WERI-Rb-1 (cell line): Measurements from ENCODE around the gene RPS29.

Experiments used
- DNase-seq: peaks from one replicate; pipeline ENCODE4 v3.0.0-alpha.2; 2020
- H3K27ac ChIP-seq: fragments of 250-450 bp; sonication (Bioruptor Pico); 2 replicates; pipeline ENCODE4 v1.5.1; 2020; ENCODE audit warnings: mild to moderate bottlenecking, moderate library complexity
- H3K27me3 ChIP-seq: fragments of 250-450 bp; sonication (Bioruptor Pico); 2 replicates; pipeline ENCODE4 v1.5.1; 2021; ENCODE audit warnings: mild to moderate bottlenecking, low read depth, moderate library complexity; ENCODE audit not compliant: insufficient read depth, severe bottlenecking
- H3K36me3 ChIP-seq: fragments of 250-450 bp; sonication (Bioruptor Pico); 2 replicates; pipeline ENCODE4 v1.5.1; 2020; ENCODE audit warnings: mild to moderate bottlenecking, moderate library complexity
- H3K4me3 ChIP-seq: 2 replicates; pipeline ENCODE4 v1.5.1; 2011; ENCODE audit warnings: low read depth, mild to moderate bottlenecking, control low read depth, low read length
- H3K9me3 ChIP-seq: fragments of 250-450 bp; sonication (Bioruptor Pico); 2 replicates; pipeline ENCODE4 v1.5.1; 2021; ENCODE audit warnings: mild to moderate bottlenecking, moderate library complexity; ENCODE audit not compliant: severe bottlenecking
- TF ChIP-seq, protein P1 (sequence below): IDR thresholded peaks from 2 replicates; pipeline ENCODE4 v1.5.1; 2011; ENCODE audit warnings: low read depth, mild to moderate bottlenecking, control low read depth, inconsistent platforms, low read length

RPS29 gene

GRCh38 chr14:49581209-49582112, 4.7 kb downstream of the RPS29 start:
- DNase-seq: no peak
- Histone ChIP-seq H3K36me3 (peaks cover 50% of the 10 kb centered on the region), H3K27me3 (no peaks in the 10 kb centered on the region), H3K9me3 (no peaks in the 10 kb centered on the region), H3K4me3 (no peak overlapping the region), H3K27ac (no peak overlapping the region)
- TF ChIP-seq, protein P1, sequence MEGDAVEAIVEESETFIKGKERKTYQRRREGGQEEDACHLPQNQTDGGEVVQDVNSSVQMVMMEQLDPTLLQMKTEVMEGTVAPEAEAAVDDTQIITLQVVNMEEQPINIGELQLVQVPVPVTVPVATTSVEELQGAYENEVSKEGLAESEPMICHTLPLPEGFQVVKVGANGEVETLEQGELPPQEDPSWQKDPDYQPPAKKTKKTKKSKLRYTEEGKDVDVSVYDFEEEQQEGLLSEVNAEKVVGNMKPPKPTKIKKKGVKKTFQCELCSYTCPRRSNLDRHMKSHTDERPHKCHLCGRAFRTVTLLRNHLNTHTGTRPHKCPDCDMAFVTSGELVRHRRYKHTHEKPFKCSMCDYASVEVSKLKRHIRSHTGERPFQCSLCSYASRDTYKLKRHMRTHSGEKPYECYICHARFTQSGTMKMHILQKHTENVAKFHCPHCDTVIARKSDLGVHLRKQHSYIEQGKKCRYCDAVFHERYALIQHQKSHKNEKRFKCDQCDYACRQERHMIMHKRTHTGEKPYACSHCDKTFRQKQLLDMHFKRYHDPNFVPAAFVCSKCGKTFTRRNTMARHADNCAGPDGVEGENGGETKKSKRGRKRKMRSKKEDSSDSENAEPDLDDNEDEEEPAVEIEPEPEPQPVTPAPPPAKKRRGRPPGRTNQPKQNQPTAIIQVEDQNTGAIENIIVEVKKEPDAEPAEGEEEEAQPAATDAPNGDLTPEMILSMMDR: no peak

GRCh38 chr14:49579841-49580240, 6.3 kb downstream of the RPS29 start:
- no peak overlapping the region for H3K27ac ChIP-seq
- TF ChIP-seq, protein P1: no peak
- H3K9me3 ChIP-seq: no peaks in the 10 kb centered on the region
- no peaks in the 10 kb centered on the region for H3K27me3 ChIP-seq
- peaks cover 48% of the 10 kb centered on the region for H3K36me3 ChIP-seq
- no peak for DNase-seq
- no peak overlapping the region for H3K4me3 ChIP-seq

GRCh38 chr14:49578141-49578540, 8.0 kb downstream of the RPS29 start:
- H3K27me3 ChIP-seq: no peaks in the 10 kb centered on the region
- no peak for DNase-seq
- TF ChIP-seq, protein P1: no peak
- no peak overlapping the region for H3K4me3 ChIP-seq
- no peak overlapping the region for H3K27ac ChIP-seq
- H3K36me3 ChIP-seq: peaks cover 31% of the 10 kb centered on the region
- no peaks in the 10 kb centered on the region for H3K9me3 ChIP-seq

- Histone ChIP-seq H3K27me3 (no peaks in the 10 kb centered on the region), H3K27ac (no peak overlapping the region), H3K4me3 (no peak overlapping the region), H3K9me3 (no peaks in the 10 kb centered on the region), H3K36me3 (peaks cover 11% of the 10 kb centered on the region)
- TF ChIP-seq, protein P1: no peak
- DNase-seq: no peak
Measured at GRCh38 chr14:49574038-49574437, 12.1 kb downstream of the RPS29 start.

DNA sequence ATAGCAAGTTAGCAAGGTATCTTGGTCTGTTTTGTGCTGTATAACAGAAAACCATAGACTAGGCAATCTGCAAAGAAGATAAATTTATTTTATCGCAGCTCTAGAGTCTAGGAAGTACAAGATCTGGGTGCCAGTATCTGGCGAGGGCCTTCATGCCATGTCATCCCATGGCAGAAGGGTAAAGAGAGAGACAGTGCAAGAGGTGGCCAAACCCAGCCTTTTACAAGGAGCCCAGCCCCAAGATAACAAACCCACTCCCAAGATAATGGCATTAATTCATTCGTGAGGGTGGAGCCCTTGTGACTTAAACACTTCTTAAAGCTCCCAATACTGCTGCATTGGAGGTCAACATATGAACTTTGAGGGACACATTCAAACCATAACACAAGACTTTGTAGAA, 16.9 kb downstream of the RPS29 start:
- H3K36me3 ChIP-seq: no peaks in the 10 kb centered on the region
- TF ChIP-seq, protein P1: no peak

DNA sequence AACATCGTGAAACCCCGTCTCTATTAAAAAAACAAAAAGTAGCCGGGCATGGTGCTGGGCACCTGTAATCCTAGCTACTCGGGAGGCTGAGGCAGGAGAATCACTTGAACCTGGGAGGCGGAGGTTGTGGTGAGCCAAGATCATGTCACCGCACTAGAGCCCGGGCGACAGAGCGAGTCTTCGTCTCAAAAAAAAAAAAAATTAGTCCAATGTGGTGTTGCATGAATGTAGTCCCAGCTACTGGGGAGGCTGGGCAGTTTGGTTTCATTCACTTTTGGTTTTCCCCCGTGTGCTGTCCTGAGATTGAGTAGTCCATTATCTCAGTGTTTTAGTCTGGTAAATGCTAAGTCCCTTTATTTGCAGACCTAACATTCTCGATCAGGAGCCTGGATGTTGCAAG, 19.5 kb downstream of the RPS29 start:
- DNase-seq: no peak
- TF ChIP-seq, protein P1: no peak
- H3K4me3 ChIP-seq: no peak overlapping the region
- H3K27ac ChIP-seq: no peak overlapping the region
- H3K36me3 ChIP-seq: no peaks in the 10 kb centered on the region
- H3K27me3 ChIP-seq: no peaks in the 10 kb centered on the region
- no peaks in the 10 kb centered on the region for H3K9me3 ChIP-seq

More for the DNA sequence above, 16.9 kb downstream of the RPS29 start:
- no peak for DNase-seq
- no peaks in the 10 kb centered on the region for H3K9me3 ChIP-seq
- H3K27ac ChIP-seq: no peak overlapping the region
- no peaks in the 10 kb centered on the region for H3K27me3 ChIP-seq
- no peak overlapping the region for H3K4me3 ChIP-seq
